K562 (cell line): ENCODE data around the gene MYOZ3. TPM values are rescaled to one million over a fixed set of nuclear protein-coding genes. Genes with fewer than 3 reads are reported as not detected.

Source experiments
- E2F1 ChIP-seq: sonication (generic); formaldehyde crosslinking; IDR thresholded peaks from 2 replicates; pipeline ENCODE4 v1.8.1; 2023; ENCODE audit warnings: mild to moderate bottlenecking, missing genetic modification reagents, moderate library complexity
- EWSR1 ChIP-seq: fragments of 450-650 bp; IDR thresholded peaks from 2 replicates; pipeline ENCODE4 v1.6.1; 2018; ENCODE audit warnings: borderline replicate concordance, mild to moderate bottlenecking, low read depth, moderate library complexity; ENCODE audit not compliant: partially characterized antibody
- GTF2A2 ChIP-seq: IDR thresholded peaks from 2 replicates; pipeline ENCODE4 v1.6.1; 2016; ENCODE audit warnings: mild to moderate bottlenecking, missing genetic modification characterization, missing compliant biosample characterization
- HMGN3 ChIP-seq: IDR thresholded peaks from 2 replicates; pipeline ENCODE4 v1.6.1; 2011; ENCODE audit warnings: borderline replicate concordance, low read depth, mild to moderate bottlenecking, mixed read lengths, low read length; ENCODE audit not compliant: insufficient read length; ENCODE audit errors: extremely low read depth
- ID3 ChIP-seq, 2 experiments: fragments of 250-450 bp in 1 of 2; fragments of 450-650 bp in 1 of 2; sonication (Bioruptor Pico) in 1 of 2; IDR thresholded peaks; 2 replicates each; pipeline versions ENCODE4 v1.6.1 to v1.8.0; 2016 to 2021; ENCODE audit warnings: mild to moderate bottlenecking in 2 of 2, moderate library complexity in 2 of 2, missing compliant biosample characterization in 1 of 2, missing genetic modification characterization in 1 of 2
- MTA3 ChIP-seq: fragments of 450-650 bp; formaldehyde crosslinking; IDR thresholded peaks from 2 replicates; pipeline ENCODE4 v1.6.1; 2017; ENCODE audit warnings: mild to moderate bottlenecking, borderline replicate concordance
- NCOA1 ChIP-seq: fragments of 450-650 bp; IDR thresholded peaks from 2 replicates; pipeline ENCODE4 v1.6.1; 2016; ENCODE audit warnings: low read depth
- RB1 ChIP-seq: fragments of 450-650 bp; IDR thresholded peaks from 2 replicates; pipeline ENCODE4 v1.6.1; 2017; ENCODE audit warnings: low read depth, mild to moderate bottlenecking
- polyA plus RNA-seq, 8 experiments: library from polyadenylated mRNA; depleted of rRNA in 4 of 8; stranded (reverse) in 5 of 8; unstranded in 3 of 8; fragments of >200 nt; fragmentation: Nextera tagmentation in 2 of 8; fragmentation: Illumina TruSeq in 1 of 8; extraction: Ambion mirVana in 2 of 8; extraction: Trizol in 1 of 8; gene quantifications; 2 replicates each; pipeline versions ENCODE4 v1.2.1 to v1.2.3, GENCODE V29; 2011 to 2014; ENCODE audit warnings: inconsistent platforms in 1 of 8, missing spikeins in 1 of 8
- total RNA-seq, 7 experiments: library from RNA; depleted of rRNA in 6 of 7; stranded (reverse); fragments of >200 nt in 6 of 7; fragmentation: Illumina TruSeq in 2 of 7; extraction: Trizol in 2 of 7; gene quantifications; 2 replicates each; pipeline versions ENCODE4 v1.2.1 to v1.2.3, GENCODE V29; 2011 to 2021; ENCODE audit warnings: low replicate concordance in 1 of 7
- TF ChIP-seq, protein P1 (sequence below): IDR thresholded peaks from 2 replicates; pipeline ENCODE4 v1.6.1; 2011; ENCODE audit warnings: borderline replicate concordance, low read depth, mild to moderate bottlenecking, moderate library complexity, low read length; ENCODE audit not compliant: insufficient read depth, poor library complexity, severe bottlenecking
- TF ChIP-seq, protein P2 (sequence below): fragments of 450-650 bp; formaldehyde crosslinking; IDR thresholded peaks from 2 replicates; pipeline ENCODE4 v1.4.0; 2020; ENCODE audit warnings: mild to moderate bottlenecking, moderate library complexity
- TF ChIP-seq, protein P3 (sequence below), 2 experiments: fragments of 450-650 bp; IDR thresholded peaks; 2 replicates each; pipeline ENCODE4 v1.6.1; 2016; ENCODE audit warnings: mild to moderate bottlenecking in 2 of 2, borderline replicate concordance in 1 of 2, low read depth in 1 of 2, moderate library complexity in 1 of 2

Gene MYOZ3
- total and polyA plus RNA-seq, 9 of the 15 experiments (the other 6 are each of a cell fraction or from before 2014, with no cell fraction given): not detected

- no peak for TF ChIP-seq EWSR1
- TF ChIP-seq HMGN3: peak; percentile 44
- TF ChIP-seq, protein P1, sequence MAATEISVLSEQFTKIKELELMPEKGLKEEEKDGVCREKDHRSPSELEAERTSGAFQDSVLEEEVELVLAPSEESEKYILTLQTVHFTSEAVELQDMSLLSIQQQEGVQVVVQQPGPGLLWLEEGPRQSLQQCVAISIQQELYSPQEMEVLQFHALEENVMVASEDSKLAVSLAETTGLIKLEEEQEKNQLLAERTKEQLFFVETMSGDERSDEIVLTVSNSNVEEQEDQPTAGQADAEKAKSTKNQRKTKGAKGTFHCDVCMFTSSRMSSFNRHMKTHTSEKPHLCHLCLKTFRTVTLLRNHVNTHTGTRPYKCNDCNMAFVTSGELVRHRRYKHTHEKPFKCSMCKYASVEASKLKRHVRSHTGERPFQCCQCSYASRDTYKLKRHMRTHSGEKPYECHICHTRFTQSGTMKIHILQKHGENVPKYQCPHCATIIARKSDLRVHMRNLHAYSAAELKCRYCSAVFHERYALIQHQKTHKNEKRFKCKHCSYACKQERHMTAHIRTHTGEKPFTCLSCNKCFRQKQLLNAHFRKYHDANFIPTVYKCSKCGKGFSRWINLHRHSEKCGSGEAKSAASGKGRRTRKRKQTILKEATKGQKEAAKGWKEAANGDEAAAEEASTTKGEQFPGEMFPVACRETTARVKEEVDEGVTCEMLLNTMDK: peak; percentile 91
- TF ChIP-seq MTA3: peak; percentile 80; the same call in 1 of the 2 replicates
- peak; percentile 22; the same call in 1 of the 2 replicates for TF ChIP-seq RB1
- no peak for TF ChIP-seq NCOA1
- TF ChIP-seq, protein P2, sequence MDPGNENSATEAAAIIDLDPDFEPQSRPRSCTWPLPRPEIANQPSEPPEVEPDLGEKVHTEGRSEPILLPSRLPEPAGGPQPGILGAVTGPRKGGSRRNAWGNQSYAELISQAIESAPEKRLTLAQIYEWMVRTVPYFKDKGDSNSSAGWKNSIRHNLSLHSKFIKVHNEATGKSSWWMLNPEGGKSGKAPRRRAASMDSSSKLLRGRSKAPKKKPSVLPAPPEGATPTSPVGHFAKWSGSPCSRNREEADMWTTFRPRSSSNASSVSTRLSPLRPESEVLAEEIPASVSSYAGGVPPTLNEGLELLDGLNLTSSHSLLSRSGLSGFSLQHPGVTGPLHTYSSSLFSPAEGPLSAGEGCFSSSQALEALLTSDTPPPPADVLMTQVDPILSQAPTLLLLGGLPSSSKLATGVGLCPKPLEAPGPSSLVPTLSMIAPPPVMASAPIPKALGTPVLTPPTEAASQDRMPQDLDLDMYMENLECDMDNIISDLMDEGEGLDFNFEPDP (CRISPR knock-in tag): no peak
- TF ChIP-seq, protein P3, sequence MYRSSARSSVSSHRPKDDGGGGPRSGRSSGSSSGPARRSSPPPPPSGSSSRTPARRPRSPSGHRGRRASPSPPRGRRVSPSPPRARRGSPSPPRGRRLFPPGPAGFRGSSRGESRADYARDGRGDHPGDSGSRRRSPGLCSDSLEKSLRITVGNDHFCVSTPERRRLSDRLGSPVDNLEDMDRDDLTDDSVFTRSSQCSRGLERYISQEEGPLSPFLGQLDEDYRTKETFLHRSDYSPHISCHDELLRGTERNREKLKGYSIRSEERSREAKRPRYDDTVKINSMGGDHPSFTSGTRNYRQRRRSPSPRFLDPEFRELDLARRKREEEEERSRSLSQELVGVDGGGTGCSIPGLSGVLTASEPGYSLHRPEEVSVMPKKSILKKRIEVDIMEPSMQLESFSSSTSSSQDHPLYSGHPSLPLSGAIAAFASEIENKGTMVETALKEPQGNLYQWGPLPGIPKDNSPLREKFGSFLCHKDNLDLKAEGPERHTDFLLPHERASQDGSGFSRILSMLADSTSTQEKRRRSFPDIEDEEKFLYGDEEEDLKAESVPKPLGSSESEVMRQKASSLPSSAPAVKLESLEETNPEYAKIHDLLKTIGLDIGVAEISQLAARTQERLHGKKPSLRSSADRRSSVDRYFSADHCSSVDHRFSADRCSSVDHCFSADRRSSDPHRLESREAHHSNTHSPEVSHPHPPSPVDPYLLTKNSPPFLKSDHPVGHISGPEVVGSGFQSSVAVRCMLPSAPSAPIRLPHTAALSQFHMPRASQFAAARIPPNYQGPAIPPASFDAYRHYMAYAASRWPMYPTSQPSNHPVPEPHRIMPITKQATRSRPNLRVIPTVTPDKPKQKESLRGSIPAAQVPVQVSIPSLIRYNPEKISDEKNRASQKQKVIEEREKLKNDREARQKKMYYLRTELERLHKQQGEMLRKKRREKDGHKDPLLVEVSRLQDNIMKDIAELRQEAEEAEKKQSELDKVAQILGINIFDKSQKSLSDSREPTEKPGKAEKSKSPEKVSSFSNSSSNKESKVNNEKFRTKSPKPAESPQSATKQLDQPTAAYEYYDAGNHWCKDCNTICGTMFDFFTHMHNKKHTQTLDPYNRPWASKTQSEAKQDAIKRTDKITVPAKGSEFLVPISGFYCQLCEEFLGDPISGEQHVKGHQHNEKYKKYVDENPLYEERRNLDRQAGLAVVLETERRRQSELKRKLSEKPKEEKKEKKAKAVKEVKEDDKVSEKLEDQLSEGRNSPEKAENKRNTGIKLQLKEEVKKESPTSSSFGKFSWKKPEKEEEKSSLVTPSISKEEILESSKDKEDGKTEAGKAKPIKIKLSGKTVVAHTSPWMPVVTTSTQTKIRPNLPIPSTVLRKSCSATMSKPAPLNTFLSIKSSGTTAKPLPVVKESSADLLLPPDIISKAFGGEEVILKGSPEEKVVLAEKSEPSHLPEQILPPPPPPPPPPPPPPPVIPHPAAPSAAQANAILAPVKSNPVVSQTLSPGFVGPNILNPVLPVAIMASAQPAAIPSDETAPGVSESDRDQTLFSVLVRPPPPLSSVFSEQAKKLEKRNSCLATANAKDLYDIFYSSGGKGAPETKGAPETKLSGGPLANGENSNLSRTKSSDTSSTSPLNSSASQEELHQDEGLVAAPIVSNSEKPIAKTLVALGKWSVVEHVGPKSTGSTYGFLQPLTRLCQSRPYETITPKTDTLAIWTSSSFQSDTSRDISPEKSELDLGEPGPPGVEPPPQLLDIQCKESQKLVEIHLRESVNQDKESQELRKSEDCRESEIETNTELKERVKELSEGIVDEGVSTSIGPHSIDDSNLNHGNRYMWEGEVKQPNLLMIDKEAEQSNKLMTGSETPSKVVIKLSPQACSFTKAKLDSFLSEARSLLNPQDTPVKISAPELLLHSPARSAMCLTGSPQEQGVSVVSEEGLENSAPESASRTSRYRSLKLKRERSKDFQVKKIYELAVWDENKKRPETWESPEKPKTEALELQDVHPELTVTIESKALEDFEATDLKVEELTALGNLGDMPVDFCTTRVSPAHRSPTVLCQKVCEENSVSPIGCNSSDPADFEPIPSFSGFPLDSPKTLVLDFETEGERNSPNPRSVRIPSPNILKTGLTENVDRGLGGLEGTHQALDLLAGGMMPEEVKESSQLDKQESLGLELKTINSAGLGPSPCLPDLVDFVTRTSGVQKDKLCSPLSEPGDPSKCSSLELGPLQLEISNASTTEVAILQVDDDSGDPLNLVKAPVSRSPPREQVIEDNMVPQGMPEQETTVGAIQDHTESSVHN (IDR thresholded peaks at IDR 0.05; ENCODE audit: borderline replicate concordance in 1 of 2, low read depth in 1 of 2): no peak
- no peak for TF ChIP-seq GTF2A2
- 0 out of 2 replicates have a peak, but pooled peaks have one; percentile 39 for TF ChIP-seq E2F1 (CRISPR knock-in tag)
- no peak for TF ChIP-seq ID3 (CRISPR knock-in tag; IDR thresholded peaks at IDR 0.05)
- no peak; the same call in 1 of the 2 replicates for TF ChIP-seq ID3 (tag; IDR thresholded peaks at IDR 0.05)
These were observed 39.7 kb downstream of the MYOZ3 start, which contains the start of gene RBM22 (continued) for GRCh38 chr5:150700594-150701377.
